Nephron progenitor cell (in vitro differentiated cells): ENCODE measurements around the gene ANKRD11.
A peak's percentile ranks its signal among the peaks of the same experiment; 100 is the strongest.
"Not testable (repeated sequence)": the region's sequence is repeated elsewhere in the genome, so short reads cannot be mapped to it uniquely, and the experiment has no call there.

Experiments
- DNase-seq: peaks from one replicate; pipeline ENCODE4 v3.0.0; 2021
- H3K27ac Mint-ChIP-seq: 2 replicates; pipeline ENCODE4 v1.8.0; 2021; ENCODE audit warnings: mild to moderate bottlenecking, moderate library complexity, mixed read lengths
- H3K27me3 Mint-ChIP-seq: 2 replicates; pipeline ENCODE4 v1.8.0; 2021; ENCODE audit warnings: mild to moderate bottlenecking, low read depth, mixed read lengths; ENCODE audit not compliant: poor library complexity
- H3K36me3 Mint-ChIP-seq: 2 replicates; pipeline ENCODE4 v1.8.0; 2021; ENCODE audit warnings: low read depth, mixed read lengths
- H3K4me1 Mint-ChIP-seq: 2 replicates; pipeline ENCODE4 v1.8.0; 2021; ENCODE audit warnings: mixed read lengths
- H3K4me3 Mint-ChIP-seq: 2 replicates; pipeline ENCODE4 v1.8.0; 2021; ENCODE audit warnings: mild to moderate bottlenecking, moderate library complexity, mixed read lengths
- H3K9me3 Mint-ChIP-seq: 2 replicates; pipeline ENCODE4 v1.8.0; 2021; ENCODE audit warnings: mild to moderate bottlenecking, moderate library complexity, mixed read lengths
- TF ChIP-seq, protein P1 (sequence below): fragments of 200-600 bp; sonication (generic); IDR thresholded peaks from 2 replicates; pipeline ENCODE4 v1.5.0; 2021; ENCODE audit warnings: antibody characterized with exemption

ANKRD11 gene

DNA sequence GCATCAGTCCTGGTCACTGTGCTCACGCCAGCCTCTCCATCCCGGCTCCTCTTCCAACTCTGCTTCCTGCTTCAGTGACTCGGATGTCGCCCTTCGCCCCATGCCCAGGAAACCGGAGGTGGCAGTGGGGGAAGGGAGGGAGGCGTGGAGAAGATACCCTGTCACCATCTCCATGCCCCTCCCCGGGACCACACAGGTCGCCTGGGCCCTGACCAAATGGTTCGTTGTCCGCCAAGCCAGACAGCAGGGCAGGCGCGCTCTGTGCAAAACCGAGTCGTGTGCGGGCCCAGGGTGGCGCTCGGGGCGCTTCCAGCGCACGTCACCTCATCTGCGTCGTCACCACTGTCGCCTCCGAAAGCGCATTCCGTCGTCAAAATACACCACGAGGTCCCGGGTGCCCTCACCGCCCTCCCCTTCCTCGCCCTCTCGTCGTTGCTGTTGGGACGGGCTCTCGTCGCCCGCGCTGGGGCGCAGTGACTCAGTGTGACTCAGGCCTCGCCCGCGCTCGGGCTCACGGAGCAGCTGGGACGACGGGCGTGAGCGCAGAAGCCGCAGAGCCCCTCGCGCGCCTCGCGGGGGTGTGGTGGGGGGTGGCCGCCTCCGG lies 233.6 kb downstream of the ANKRD11 start:
- DNase-seq, result no peak
- Mint-ChIP-seq H3K27me3 (peaks cover 60% of the 10 kb centered on the region), H3K36me3 (peaks cover 15% of the 10 kb centered on the region), H3K4me1 (peaks cover 21% of the 10 kb centered on the region), H3K9me3 (peaks cover 51% of the 10 kb centered on the region), H3K4me3 (peak overlapping the region; percentile 20), H3K27ac (no peak overlapping the region)
- TF ChIP-seq, protein P1, sequence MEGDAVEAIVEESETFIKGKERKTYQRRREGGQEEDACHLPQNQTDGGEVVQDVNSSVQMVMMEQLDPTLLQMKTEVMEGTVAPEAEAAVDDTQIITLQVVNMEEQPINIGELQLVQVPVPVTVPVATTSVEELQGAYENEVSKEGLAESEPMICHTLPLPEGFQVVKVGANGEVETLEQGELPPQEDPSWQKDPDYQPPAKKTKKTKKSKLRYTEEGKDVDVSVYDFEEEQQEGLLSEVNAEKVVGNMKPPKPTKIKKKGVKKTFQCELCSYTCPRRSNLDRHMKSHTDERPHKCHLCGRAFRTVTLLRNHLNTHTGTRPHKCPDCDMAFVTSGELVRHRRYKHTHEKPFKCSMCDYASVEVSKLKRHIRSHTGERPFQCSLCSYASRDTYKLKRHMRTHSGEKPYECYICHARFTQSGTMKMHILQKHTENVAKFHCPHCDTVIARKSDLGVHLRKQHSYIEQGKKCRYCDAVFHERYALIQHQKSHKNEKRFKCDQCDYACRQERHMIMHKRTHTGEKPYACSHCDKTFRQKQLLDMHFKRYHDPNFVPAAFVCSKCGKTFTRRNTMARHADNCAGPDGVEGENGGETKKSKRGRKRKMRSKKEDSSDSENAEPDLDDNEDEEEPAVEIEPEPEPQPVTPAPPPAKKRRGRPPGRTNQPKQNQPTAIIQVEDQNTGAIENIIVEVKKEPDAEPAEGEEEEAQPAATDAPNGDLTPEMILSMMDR, result no peak

DNA sequence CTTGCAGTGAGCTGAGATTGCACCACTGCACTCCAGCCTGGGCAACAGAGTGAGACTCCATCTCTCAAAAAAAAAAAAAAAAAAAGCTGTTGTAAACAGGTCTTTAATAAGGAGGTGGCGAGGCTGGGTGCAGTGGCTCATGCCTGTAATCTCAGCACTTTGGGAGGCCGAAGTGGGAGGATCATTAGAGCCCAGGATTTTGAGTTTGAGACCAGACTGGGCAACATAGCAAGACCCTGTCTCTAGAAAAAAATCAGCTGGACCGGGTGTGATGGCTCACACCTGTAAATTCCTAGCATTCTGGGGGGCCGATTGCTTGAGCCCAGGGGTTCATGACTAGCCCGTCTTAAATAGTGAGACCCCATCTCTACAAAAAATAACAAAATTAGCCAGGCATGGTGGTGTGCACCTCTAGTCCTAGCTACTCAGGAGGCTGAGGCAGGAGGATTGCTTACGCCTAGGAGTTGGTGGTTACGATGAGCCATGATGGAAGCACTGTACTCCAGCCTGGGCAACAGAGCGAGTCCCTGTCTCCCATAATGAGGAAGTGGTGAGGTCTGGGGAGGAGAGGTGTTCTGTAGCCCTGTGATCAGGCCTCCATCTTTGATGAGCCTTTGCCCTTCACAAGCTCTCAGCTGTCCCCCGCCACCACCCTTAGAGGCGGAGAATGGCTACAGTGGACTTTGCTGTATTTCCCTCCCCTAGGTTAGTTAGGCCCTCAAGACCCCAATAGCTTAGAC lies 236.6 kb downstream of the ANKRD11 start:
- TF ChIP-seq, protein P1, result no peak
- H3K27ac Mint-ChIP-seq, result no peak overlapping the region
- peaks cover 63% of the 10 kb centered on the region for H3K9me3 Mint-ChIP-seq
- H3K4me3 Mint-ChIP-seq, result no peak overlapping the region
- no peak for DNase-seq
- H3K27me3 Mint-ChIP-seq, result peaks cover 64% of the 10 kb centered on the region
- peaks cover 17% of the 10 kb centered on the region for H3K4me1 Mint-ChIP-seq
- peaks cover 21% of the 10 kb centered on the region for H3K36me3 Mint-ChIP-seq

DNA sequence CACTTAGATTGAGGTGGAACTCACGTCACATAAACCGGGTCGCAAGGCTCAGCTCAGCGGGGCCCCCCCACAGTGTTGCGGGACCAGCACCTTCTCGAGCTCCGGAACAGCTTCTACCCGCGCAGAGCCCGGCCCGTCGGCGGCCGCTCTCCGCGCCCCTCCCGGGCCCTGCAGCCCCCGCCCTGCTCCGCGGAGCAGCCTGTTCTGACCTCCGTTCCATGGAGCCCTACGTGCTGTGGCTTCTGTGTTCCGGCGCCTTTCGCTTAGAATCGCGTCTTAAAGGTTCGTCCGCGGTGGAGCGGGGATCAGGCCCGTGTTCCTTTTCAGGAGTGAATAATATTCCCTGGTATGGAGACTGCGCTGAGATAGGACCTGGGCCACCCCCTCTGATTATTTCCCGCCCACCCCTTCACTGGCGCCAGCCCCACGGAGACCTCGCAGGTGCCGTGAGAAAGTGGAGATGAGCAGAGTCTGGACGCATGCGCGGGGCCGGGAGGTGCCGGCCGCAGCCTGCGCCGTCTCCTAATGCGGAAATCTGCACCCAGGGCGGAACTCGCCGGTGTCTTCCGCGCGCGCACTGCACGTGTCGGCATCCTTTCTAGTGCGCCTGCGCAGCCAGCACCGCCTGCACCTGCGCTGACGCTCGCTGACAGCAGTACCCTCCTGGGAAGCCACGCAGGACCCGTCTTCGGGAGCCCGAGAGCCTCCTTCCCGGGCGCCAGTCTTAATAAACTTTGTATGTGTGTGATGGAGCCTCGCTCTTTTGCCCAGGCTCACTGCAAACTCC lies 242.0 kb downstream of the ANKRD11 start:
- Mint-ChIP-seq H3K4me3 (peak overlapping the region; percentile 75), H3K9me3 (peaks cover 41% of the 10 kb centered on the region), H3K4me1 (peaks cover 5% of the 10 kb centered on the region), H3K27me3 (peaks cover 47% of the 10 kb centered on the region), H3K36me3 (peaks cover 9% of the 10 kb centered on the region), H3K27ac (no peak overlapping the region)
- TF ChIP-seq, protein P1, result no peak
- no peak for DNase-seq

- Mint-ChIP-seq H3K4me3 (peak overlapping the region; percentile 75), H3K9me3 (peaks cover 39% of the 10 kb centered on the region)
Measured at GRCh38 chr16:89247734-89248075, 242.7 kb downstream of the ANKRD11 start.

DNA sequence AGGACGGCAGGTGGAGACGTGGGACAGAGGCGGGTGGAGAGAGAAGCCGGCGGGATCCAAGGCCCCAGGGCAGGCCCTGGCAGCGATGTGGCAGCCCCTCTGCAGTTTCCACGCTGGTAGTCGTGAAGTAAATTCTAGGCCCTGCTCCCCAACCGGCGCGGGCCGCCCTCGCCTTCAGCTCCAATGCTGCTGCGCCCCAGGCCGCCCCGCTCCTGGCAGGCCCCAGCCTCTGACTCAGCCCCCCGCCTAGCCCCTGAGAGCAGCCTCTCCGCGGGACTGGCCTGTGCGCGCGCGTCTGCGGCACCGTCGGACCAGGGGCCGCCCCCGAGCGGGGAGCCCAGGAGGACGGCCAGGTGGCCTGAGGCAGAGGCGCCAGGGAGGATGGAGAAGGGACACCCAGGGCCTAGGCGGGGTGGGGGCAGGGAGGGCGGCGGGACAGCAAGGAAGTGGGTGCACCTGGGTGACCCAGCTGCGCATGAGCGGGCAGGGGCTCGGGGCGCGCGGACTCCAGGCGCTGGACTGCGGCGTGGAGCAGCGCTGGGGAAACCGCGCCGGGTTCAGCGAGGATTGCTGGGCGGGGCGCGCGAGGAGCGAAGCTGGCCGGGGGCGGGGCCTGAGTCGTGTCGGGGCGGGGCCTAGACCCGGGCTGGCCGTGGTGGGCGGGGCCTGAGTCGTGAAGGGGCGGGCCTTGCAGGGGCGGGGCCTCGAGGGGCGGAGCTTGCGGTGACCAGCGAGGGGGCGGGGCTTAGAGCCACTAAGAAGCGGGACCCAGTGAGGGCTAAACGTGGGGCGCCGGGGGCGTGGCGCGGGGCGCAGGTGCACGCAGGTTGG lies 243.2 kb downstream of the ANKRD11 start:
- H3K27ac Mint-ChIP-seq, result no peak overlapping the region
- TF ChIP-seq, protein P1, result no peak
- H3K4me1 Mint-ChIP-seq, result peaks cover 5% of the 10 kb centered on the region
- H3K36me3 Mint-ChIP-seq, result peaks cover 9% of the 10 kb centered on the region
- H3K4me3 Mint-ChIP-seq, result peak overlapping the region; percentile 77
- peaks cover 36% of the 10 kb centered on the region for H3K9me3 Mint-ChIP-seq
- DNase-seq, result peak; percentile 99
- peaks cover 48% of the 10 kb centered on the region for H3K27me3 Mint-ChIP-seq

More at GRCh38 chr16:89247734-89248075, 242.7 kb downstream of the ANKRD11 start:
- H3K27ac Mint-ChIP-seq, H3K36me3 Mint-ChIP-seq, H3K4me1 Mint-ChIP-seq, DNase-seq: not testable (repeated sequence)
- peaks cover 43% of the 10 kb centered on the region for H3K27me3 Mint-ChIP-seq
